ENCODE results near the gene NDFIP2.

NDFIP2 gene, protein sequence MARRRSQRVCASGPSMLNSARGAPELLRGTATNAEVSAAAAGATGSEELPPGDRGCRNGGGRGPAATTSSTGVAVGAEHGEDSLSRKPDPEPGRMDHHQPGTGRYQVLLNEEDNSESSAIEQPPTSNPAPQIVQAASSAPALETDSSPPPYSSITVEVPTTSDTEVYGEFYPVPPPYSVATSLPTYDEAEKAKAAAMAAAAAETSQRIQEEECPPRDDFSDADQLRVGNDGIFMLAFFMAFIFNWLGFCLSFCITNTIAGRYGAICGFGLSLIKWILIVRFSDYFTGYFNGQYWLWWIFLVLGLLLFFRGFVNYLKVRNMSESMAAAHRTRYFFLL

DNA sequence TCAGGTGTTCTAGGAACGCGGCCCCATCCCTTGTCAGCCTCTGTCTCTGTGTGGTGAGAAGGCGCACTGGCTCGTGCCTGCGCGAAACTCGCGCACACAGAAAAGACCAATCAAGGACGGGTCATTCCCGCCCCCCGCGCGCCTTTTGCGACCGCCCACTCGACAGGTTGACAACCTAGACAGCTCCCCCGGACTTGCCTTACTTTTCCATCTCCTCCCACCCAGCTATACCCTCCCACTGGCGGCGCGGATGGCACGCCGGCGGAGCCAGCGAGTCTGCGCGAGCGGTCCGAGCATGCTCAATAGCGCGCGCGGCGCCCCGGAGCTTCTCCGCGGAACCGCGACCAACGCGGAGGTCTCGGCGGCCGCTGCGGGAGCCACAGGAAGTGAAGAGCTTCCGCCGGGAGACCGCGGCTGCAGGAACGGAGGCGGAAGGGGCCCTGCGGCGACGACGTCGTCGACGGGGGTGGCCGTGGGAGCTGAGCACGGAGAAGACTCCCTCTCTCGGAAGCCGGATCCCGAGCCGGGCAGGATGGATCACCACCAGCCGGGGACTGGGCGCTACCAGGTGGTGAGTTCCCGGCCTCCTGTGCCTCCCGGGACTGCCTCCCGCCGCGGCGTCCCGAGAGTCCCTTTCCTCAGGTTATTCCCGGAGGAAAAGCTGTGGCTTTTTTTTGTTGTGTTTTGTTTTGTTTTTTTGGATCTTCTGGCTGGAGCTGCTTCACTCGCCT is at the start of gene NDFIP2:
Gene NDFIP2, plus strand, starts transcription at position 202 of the 731 bp plus-strand sequence. Its CDS starts 49 bp downstream, at position 251.
- no peaks in the 10 kb centered on the region for H3K36me3 ChIP-seq (ENCODE audit: control insufficient read depth in 2 of 2, insufficient read depth in 2 of 2, low read length in 2 of 2)
- H3K27me3 ChIP-seq (ENCODE audit: control insufficient read depth in 2 of 2, insufficient read depth in 2 of 2, low read length in 2 of 2) = no peaks in the 10 kb centered on the region
- peak within 1 kb of the TSS; percentile 75 to 96 for H3K4me3 ChIP-seq (ENCODE audit: low read length in 2 of 2)
- peaks cover 14% of the 10 kb centered on the region in 2 donors for H3K4me1 ChIP-seq (ENCODE audit: control insufficient read depth in 2 of 2, insufficient read depth in 2 of 2, low read length in 2 of 2)
- peak within 1 kb of the TSS; percentile 75 to 99 for H3K9ac ChIP-seq (ENCODE audit: low read depth in 1 of 2, low read length in 2 of 2)
- no peaks in the 10 kb centered on the region for H3K9me3 ChIP-seq (ENCODE audit: control insufficient read depth in 2 of 2, low read length in 2 of 2)
- peak within 1 kb of the TSS; percentile 93 to 94 for H3K27ac ChIP-seq (ENCODE audit: low read depth in 2 of 2, low read length in 2 of 2)

DNA sequence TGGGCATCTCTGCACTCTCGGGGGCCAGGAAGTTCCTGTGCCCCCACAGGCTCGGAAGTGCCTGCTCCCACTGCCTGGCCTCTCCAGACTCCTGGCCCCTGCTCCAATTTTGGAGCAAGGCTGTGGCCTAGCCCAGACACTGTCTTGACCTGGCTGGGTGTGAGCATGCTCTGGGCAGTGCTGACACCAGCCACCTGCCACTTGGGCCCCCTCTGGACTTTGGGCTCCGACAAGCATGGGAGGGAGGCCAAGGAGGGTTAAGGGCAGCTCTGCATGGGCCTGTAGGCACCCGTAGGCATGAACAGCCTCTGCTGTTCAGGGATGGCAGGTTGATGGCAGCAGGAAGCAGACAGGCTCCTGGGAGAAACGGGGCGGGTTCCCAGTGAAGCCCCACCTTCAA is 48.9 kb upstream of the NDFIP2 start:
- Histone ChIP-seq H3K9ac (ENCODE audit: low read depth in 1 of 2, low read length in 2 of 2) (no peak overlapping the region), H3K4me1 (ENCODE audit: control insufficient read depth in 2 of 2, insufficient read depth in 2 of 2, low read length in 2 of 2) (peaks cover 4 to 7% of the 10 kb centered on the region in 2 donors)

GRCh38 chr13:79432992-79433391 is 48.0 kb upstream of the NDFIP2 start:
- no peak overlapping the region for H3K9ac ChIP-seq (ENCODE audit: low read depth in 1 of 2, low read length in 2 of 2)
- H3K27me3 ChIP-seq (ENCODE audit: control insufficient read depth in 2 of 2, insufficient read depth in 2 of 2, low read length in 2 of 2) = no peaks in the 10 kb centered on the region
- no peak overlapping the region for H3K27ac ChIP-seq (ENCODE audit: low read depth in 2 of 2, low read length in 2 of 2)
- peaks cover 4 to 7% of the 10 kb centered on the region in 2 donors for H3K4me1 ChIP-seq (ENCODE audit: control insufficient read depth in 2 of 2, insufficient read depth in 2 of 2, low read length in 2 of 2)
- H3K9me3 ChIP-seq (ENCODE audit: control insufficient read depth in 2 of 2, low read length in 2 of 2) = no peaks in the 10 kb centered on the region
- no peak overlapping the region for H3K4me3 ChIP-seq (ENCODE audit: low read length in 2 of 2)
- H3K36me3 ChIP-seq (ENCODE audit: control insufficient read depth in 2 of 2, insufficient read depth in 2 of 2, low read length in 2 of 2) = no peaks in the 10 kb centered on the region

More for the DNA sequence above, 48.9 kb upstream of the NDFIP2 start:
- Histone ChIP-seq H3K27ac (ENCODE audit: low read depth in 2 of 2, low read length in 2 of 2) (no peak overlapping the region), H3K9me3 (ENCODE audit: control insufficient read depth in 2 of 2, low read length in 2 of 2) (no peaks in the 10 kb centered on the region), H3K36me3 (ENCODE audit: control insufficient read depth in 2 of 2, insufficient read depth in 2 of 2, low read length in 2 of 2) (no peaks in the 10 kb centered on the region), H3K4me3 (ENCODE audit: low read length in 2 of 2) (no peak overlapping the region), H3K27me3 (ENCODE audit: control insufficient read depth in 2 of 2, insufficient read depth in 2 of 2, low read length in 2 of 2) (no peaks in the 10 kb centered on the region)

DNA sequence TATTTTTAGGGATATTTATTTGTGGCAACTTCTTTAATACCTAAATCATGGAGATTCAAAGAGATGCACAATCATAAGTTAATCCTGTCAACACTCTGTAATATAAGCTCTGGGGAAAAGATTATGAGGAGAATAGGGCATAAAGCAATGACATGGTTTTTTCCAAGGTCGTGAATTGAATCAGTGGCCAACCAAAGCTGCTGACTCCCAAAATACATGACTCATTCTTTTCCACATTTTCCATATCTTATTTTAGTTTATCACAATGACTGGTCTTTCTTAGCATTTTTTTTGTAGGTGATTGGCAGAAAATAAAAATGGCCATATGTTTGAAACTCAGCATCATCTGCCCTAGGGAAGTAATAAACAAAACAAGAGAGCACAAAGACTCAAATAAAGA is 46.4 kb upstream of the NDFIP2 start:
- peaks cover 4 to 7% of the 10 kb centered on the region in 2 donors for H3K4me1 ChIP-seq (ENCODE audit: control insufficient read depth in 2 of 2, insufficient read depth in 2 of 2, low read length in 2 of 2)
- H3K4me3 ChIP-seq (ENCODE audit: low read length in 2 of 2) = no peak overlapping the region
- H3K27ac ChIP-seq (ENCODE audit: low read depth in 2 of 2, low read length in 2 of 2) = peak overlapping the region in 1 of 2 donors; percentile 69
- no peaks in the 10 kb centered on the region for H3K27me3 ChIP-seq (ENCODE audit: control insufficient read depth in 2 of 2, insufficient read depth in 2 of 2, low read length in 2 of 2)
- H3K9ac ChIP-seq (ENCODE audit: low read depth in 1 of 2, low read length in 2 of 2) = no peak overlapping the region
- no peaks in the 10 kb centered on the region for H3K9me3 ChIP-seq (ENCODE audit: control insufficient read depth in 2 of 2, low read length in 2 of 2)
- no peaks in the 10 kb centered on the region for H3K36me3 ChIP-seq (ENCODE audit: control insufficient read depth in 2 of 2, insufficient read depth in 2 of 2, low read length in 2 of 2)

GRCh38 chr13:79435561-79435990 is 45.4 kb upstream of the NDFIP2 start:
- peak overlapping the region in 1 of 2 donors; percentile 73 for H3K27ac ChIP-seq (ENCODE audit: low read depth in 2 of 2, low read length in 2 of 2)

GRCh38 chr13:79439275-79439674 is 41.7 kb upstream of the NDFIP2 start:
- H3K27ac ChIP-seq (ENCODE audit: low read depth in 2 of 2, low read length in 2 of 2) = no peak overlapping the region
- H3K4me1 ChIP-seq (ENCODE audit: control insufficient read depth in 2 of 2, insufficient read depth in 2 of 2, low read length in 2 of 2) = peaks cover 4 to 19% of the 10 kb centered on the region in 2 donors
- H3K36me3 ChIP-seq (ENCODE audit: control insufficient read depth in 2 of 2, insufficient read depth in 2 of 2, low read length in 2 of 2) = no peaks in the 10 kb centered on the region
- H3K27me3 ChIP-seq (ENCODE audit: control insufficient read depth in 2 of 2, insufficient read depth in 2 of 2, low read length in 2 of 2) = no peaks in the 10 kb centered on the region
- H3K9ac ChIP-seq (ENCODE audit: low read depth in 1 of 2, low read length in 2 of 2) = no peak overlapping the region
- H3K9me3 ChIP-seq (ENCODE audit: control insufficient read depth in 2 of 2, low read length in 2 of 2) = no peaks in the 10 kb centered on the region
- no peak overlapping the region for H3K4me3 ChIP-seq (ENCODE audit: low read length in 2 of 2)

More at GRCh38 chr13:79435561-79435990, 45.4 kb upstream of the NDFIP2 start:
- Histone ChIP-seq H3K4me3 (ENCODE audit: low read length in 2 of 2) (no peak overlapping the region), H3K36me3 (ENCODE audit: control insufficient read depth in 2 of 2, insufficient read depth in 2 of 2, low read length in 2 of 2) (no peaks in the 10 kb centered on the region), H3K4me1 (ENCODE audit: control insufficient read depth in 2 of 2, insufficient read depth in 2 of 2, low read length in 2 of 2) (peaks cover 4 to 16% of the 10 kb centered on the region in 2 donors), H3K9ac (ENCODE audit: low read depth in 1 of 2, low read length in 2 of 2) (no peak overlapping the region), H3K27me3 (ENCODE audit: control insufficient read depth in 2 of 2, insufficient read depth in 2 of 2, low read length in 2 of 2) (no peaks in the 10 kb centered on the region), H3K9me3 (ENCODE audit: control insufficient read depth in 2 of 2, low read length in 2 of 2) (no peaks in the 10 kb centered on the region)

- Histone ChIP-seq H3K36me3 (ENCODE audit: control insufficient read depth in 2 of 2, insufficient read depth in 2 of 2, low read length in 2 of 2) (no peaks in the 10 kb centered on the region), H3K4me1 (ENCODE audit: control insufficient read depth in 2 of 2, insufficient read depth in 2 of 2, low read length in 2 of 2) (peaks cover 3 to 15% of the 10 kb centered on the region in 2 donors), H3K27me3 (ENCODE audit: control insufficient read depth in 2 of 2, insufficient read depth in 2 of 2, low read length in 2 of 2) (no peaks in the 10 kb centered on the region), H3K4me3 (ENCODE audit: low read length in 2 of 2) (peak overlapping the region; percentile 49 to 62), H3K27ac (ENCODE audit: low read depth in 2 of 2, low read length in 2 of 2) (peak overlapping the region; percentile 89 to 91), H3K9ac (ENCODE audit: low read depth in 1 of 2, low read length in 2 of 2) (peak overlapping the region in 1 of 2 donors; percentile 41), H3K9me3 (ENCODE audit: control insufficient read depth in 2 of 2, low read length in 2 of 2) (no peaks in the 10 kb centered on the region)
Observed at GRCh38 chr13:79440958-79441528, 39.9 kb upstream of the NDFIP2 start.

GRCh38 chr13:79442221-79442620 is 38.7 kb upstream of the NDFIP2 start:
- Histone ChIP-seq H3K27ac (ENCODE audit: low read depth in 2 of 2, low read length in 2 of 2) (peak overlapping the region; percentile 89 to 91), H3K27me3 (ENCODE audit: control insufficient read depth in 2 of 2, insufficient read depth in 2 of 2, low read length in 2 of 2) (no peaks in the 10 kb centered on the region), H3K36me3 (ENCODE audit: control insufficient read depth in 2 of 2, insufficient read depth in 2 of 2, low read length in 2 of 2) (no peaks in the 10 kb centered on the region), H3K4me3 (ENCODE audit: low read length in 2 of 2) (no peak overlapping the region), H3K9ac (ENCODE audit: low read depth in 1 of 2, low read length in 2 of 2) (no peak overlapping the region), H3K4me1 (ENCODE audit: control insufficient read depth in 2 of 2, insufficient read depth in 2 of 2, low read length in 2 of 2) (peaks cover 0 to 11% of the 10 kb centered on the region in 2 donors), H3K9me3 (ENCODE audit: control insufficient read depth in 2 of 2, low read length in 2 of 2) (no peaks in the 10 kb centered on the region)

DNA sequence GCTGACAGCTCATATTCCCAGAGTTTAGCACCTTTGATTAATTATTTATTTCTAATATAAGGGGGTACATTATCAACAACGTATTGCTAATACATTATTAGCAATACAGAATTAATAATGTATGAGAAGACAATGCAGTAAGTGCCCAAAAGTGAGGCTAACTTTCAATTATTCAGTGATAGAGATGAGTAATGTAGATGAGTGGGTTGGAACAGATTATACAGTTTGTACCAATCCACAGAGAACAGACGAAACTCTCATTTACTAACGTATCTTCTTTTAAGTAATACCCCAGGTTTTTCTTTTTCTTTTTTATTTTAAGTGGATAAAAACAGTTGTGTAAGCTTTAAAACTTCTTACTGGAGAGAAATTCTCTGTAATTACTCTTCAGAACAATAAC is 38.2 kb upstream of the NDFIP2 start:
- Histone ChIP-seq H3K9ac (ENCODE audit: low read depth in 1 of 2, low read length in 2 of 2) (no peak overlapping the region), H3K4me1 (ENCODE audit: control insufficient read depth in 2 of 2, insufficient read depth in 2 of 2, low read length in 2 of 2) (peaks cover 0 to 11% of the 10 kb centered on the region in 2 donors), H3K4me3 (ENCODE audit: low read length in 2 of 2) (no peak overlapping the region), H3K27me3 (ENCODE audit: control insufficient read depth in 2 of 2, insufficient read depth in 2 of 2, low read length in 2 of 2) (no peaks in the 10 kb centered on the region), H3K36me3 (ENCODE audit: control insufficient read depth in 2 of 2, insufficient read depth in 2 of 2, low read length in 2 of 2) (no peaks in the 10 kb centered on the region), H3K9me3 (ENCODE audit: control insufficient read depth in 2 of 2, low read length in 2 of 2) (no peaks in the 10 kb centered on the region), H3K27ac (ENCODE audit: low read depth in 2 of 2, low read length in 2 of 2) (peak overlapping the region in 1 of 2 donors; percentile 13)

Measured in mucosa of rectum (tissue), 2 donors.